ENCODE data around the gene FAM219B. TPM values are rescaled to one million over a fixed set of nuclear protein-coding genes. Genes with fewer than 3 reads are reported as not detected.

Gene FAM219B
- total and polyA plus RNA-seq, 10 of the 15 experiments (the other 5 are each of a cell fraction or from before 2014, with no cell fraction given), result 7.6 to 53.2 (median 29.4) TPM

DNA sequence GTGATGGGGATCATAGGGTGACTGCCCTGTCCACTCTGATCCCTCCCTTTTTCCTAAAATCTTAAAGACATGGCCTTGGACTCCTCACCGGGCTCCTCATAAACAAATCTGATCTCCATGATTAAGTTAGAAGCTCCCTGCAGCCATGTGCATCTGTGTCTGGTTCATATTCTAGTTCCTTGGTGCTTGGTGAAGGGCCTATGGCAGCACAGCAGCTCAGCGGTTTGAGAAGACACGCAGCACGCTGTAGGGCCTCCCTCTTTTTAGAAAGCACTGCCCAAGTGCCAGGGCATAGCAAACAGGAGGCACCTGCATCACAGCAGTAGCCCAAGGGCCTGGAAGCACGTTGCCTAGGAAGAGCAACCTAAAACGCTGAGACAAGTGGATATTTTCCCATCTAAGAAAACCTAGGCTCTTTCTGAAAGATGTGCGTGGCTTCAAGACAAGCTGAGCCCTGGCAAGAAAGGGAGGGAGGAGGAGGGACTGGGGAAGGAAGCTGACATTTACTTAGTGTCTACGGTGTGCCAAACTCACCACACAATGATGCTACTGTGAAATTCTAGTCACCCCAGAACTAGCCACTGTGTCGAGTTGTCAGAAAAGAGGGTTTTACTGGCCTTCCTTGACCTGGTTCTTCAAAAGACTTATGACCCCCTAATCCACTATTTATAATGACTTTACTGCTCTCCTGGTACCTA, 48.8 kb downstream of the FAM219B start (continued):
- TF ChIP-seq ZNF592 (IDR thresholded peaks at IDR 0.05) (no peak), MTA2 (IDR thresholded peaks at IDR 0.05; ENCODE audit: low read depth) (peak; percentile 27; the same call in 1 of the 2 replicates), CBFB (IDR thresholded peaks at IDR 0.05; ENCODE audit: low read depth) (0 out of 2 replicates have a peak, but pooled peaks have one; percentile 16), MXI1 (IDR thresholded peaks at IDR 0.05; ENCODE audit: low read depth, low read length) (0 out of 2 replicates have a peak, but pooled peaks have one; percentile 15), BCL11A (IDR thresholded peaks at IDR 0.05; ENCODE audit: low read depth, low read length) (no peak), RUNX3 (IDR thresholded peaks at IDR 0.05; ENCODE audit: low read length) (peak; percentile 58), EGR1 (IDR thresholded peaks at IDR 0.05; ENCODE audit: borderline replicate concordance in 1 of 2, low read depth in 2 of 2, low read length in 2 of 2) (no peak), ZNF24 (IDR thresholded peaks at IDR 0.05) (no peak), MYB (IDR thresholded peaks at IDR 0.05; ENCODE audit: borderline replicate concordance, low read depth, low read length) (no peak)

Data from GM12878 (cell line).